Measurements from ENCODE around the gene KIRREL1. TPM values are rescaled to one million over a fixed set of nuclear protein-coding genes. Genes with fewer than 3 reads are reported as not detected.
"Not testable (repeated sequence)": the region's sequence is repeated elsewhere in the genome, so short reads cannot be mapped to it uniquely, and the experiment has no call there.

Gene KIRREL1
- total RNA-seq, 4 donors from 2014 or later: 37.4 to 77.1 (median 54.6) TPM

DNA sequence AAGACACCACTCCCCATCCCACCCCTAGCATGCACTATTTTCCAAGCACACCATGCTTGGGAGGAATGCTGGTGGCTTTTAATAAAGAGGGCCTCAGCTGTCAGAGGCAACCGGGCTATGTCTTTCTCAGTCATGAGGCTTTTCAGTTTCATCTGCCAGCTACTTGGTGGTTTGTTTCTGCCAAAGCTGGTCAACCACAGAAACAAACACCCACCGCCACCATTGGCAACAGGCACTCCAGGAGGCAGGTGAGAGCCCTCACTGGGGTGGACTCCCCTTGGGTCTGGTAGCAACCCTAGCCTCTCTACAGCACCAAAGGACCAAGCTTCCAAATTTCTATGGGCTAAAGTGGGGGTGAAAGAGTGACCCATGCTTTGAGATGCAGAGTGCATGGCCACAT, 133.0 kb downstream of the KIRREL1 start:
- H3K4me1 ChIP-seq: no peaks in the 10 kb centered on the region
- H3K4me3 ChIP-seq: no peak overlapping the region
- no peak overlapping the region for H3K27ac ChIP-seq (replicated peaks in 1 of 4)
- no peak for DNase-seq (ENCODE audit: extremely low spot score)
- intact Hi-C loops (cut with DNase I): loop anchor here (5.0 kb wide), 1 partner anchor 544 kb away; no protein-coding TSS in a partner anchor
- WGBS: 17% methylated on average over 1 of the region's 2 CpGs
- H3K36me3 ChIP-seq: no peaks in the 10 kb centered on the region
- H3K27me3 ChIP-seq: peaks cover 0 to 7% (median 0%) of the 10 kb centered on the region in 4 donors
- H3K9me3 ChIP-seq: no peaks in the 10 kb centered on the region
- TF ChIP-seq, protein P1, sequence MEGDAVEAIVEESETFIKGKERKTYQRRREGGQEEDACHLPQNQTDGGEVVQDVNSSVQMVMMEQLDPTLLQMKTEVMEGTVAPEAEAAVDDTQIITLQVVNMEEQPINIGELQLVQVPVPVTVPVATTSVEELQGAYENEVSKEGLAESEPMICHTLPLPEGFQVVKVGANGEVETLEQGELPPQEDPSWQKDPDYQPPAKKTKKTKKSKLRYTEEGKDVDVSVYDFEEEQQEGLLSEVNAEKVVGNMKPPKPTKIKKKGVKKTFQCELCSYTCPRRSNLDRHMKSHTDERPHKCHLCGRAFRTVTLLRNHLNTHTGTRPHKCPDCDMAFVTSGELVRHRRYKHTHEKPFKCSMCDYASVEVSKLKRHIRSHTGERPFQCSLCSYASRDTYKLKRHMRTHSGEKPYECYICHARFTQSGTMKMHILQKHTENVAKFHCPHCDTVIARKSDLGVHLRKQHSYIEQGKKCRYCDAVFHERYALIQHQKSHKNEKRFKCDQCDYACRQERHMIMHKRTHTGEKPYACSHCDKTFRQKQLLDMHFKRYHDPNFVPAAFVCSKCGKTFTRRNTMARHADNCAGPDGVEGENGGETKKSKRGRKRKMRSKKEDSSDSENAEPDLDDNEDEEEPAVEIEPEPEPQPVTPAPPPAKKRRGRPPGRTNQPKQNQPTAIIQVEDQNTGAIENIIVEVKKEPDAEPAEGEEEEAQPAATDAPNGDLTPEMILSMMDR (IDR thresholded peaks at IDR 0.05): no peak
- no peak for TF ChIP-seq POLR2AphosphoS5 (IDR thresholded peaks at IDR 0.05)

DNA sequence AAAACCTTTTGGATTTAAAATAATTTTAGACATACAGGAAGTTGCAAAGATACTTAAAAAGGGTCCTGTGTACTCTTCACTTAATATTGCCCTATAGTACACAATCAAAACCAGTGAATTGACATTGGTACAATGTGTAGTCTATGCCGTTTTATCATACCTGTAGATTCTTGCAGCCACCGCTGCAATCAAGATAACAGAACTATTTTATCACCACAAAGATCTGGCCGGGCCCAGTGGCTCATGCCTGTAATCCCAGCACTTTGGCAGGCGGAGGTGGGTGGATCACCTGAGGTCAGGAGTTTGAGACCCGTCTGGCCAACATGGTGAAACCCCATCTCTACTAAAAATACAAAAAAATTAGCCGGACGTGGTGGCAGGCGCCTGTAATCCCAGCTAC, 135.1 kb downstream of the KIRREL1 start:
- H3K4me1 ChIP-seq; H3K27me3 ChIP-seq; H3K4me3 ChIP-seq; H3K9me3 ChIP-seq; DNase-seq (ENCODE audit: extremely low spot score); H3K27ac ChIP-seq (replicated peaks in 1 of 4); H3K36me3 ChIP-seq: not testable (repeated sequence)
- WGBS: 90% methylated on average over 8 of the region's 8 CpGs
- intact Hi-C loops (cut with DNase I): loop anchor here (5.0 kb wide), 1 partner anchor 546 kb away; no protein-coding TSS in a partner anchor

DNA sequence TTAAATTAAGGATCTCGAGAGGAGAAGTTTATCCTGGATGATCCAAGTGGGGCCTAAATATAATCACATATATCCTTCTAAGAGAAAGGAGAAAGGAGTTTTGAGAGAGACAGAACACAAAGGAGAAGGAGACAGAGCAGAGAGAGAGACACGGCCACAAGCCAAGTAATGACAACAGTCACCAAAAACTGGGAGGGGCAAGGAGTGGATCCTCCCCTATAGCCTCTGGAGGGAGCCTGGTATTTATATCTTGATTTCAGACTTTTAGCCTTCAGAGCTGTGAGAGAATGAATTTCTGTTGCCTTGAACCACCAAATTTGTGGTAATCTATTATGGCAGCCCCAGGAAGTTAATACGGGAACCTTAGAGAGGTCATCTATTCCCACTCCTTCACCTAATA, 137.8 kb downstream of the KIRREL1 start:
- H3K27me3 ChIP-seq: no peaks in the 10 kb centered on the region
- H3K27ac ChIP-seq (replicated peaks in 1 of 4): no peak overlapping the region
- H3K4me1 ChIP-seq: no peaks in the 10 kb centered on the region
- 79% methylated on average over 3 of the region's 3 CpGs for WGBS
- intact Hi-C loops (cut with DNase I): no loop called here
- H3K4me3 ChIP-seq: no peak overlapping the region
- no peak for DNase-seq (ENCODE audit: extremely low spot score)
- no peaks in the 10 kb centered on the region for H3K9me3 ChIP-seq
- no peaks in the 10 kb centered on the region for H3K36me3 ChIP-seq
- no peak for TF ChIP-seq POLR2AphosphoS5 (IDR thresholded peaks at IDR 0.05)
- TF ChIP-seq POLR2A (IDR thresholded peaks at IDR 0.05; ENCODE audit: low read depth): no peak
- no peak for TF ChIP-seq EP300 (IDR thresholded peaks at IDR 0.05)
- TF ChIP-seq, protein P1 (IDR thresholded peaks at IDR 0.05): no peak

DNA sequence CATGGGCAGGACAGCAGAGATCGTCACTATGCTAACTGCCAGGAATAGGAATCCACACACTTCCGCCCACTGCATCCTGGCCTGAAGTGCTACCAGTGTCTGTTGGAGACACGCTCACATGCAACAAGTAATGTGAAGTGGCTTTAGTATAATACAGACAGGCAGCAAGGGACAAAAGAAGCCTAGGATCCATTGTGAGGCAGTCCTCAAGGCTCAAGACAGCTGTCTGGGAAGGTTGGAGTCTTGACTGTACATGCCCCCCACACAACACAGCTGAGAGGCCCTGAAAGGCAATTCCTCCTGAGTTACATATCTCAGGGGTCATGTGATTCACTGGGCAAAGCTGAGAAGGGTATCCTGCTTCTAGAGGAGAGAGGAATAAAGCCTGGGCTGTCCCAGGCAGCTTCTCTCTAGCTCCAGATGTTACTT, 147.3 kb downstream of the KIRREL1 start:
- TF ChIP-seq POLR2A (IDR thresholded peaks at IDR 0.05; ENCODE audit: low read depth) (no peak), POLR2AphosphoS5 (IDR thresholded peaks at IDR 0.05) (no peak), EP300 (IDR thresholded peaks at IDR 0.05) (no peak)
- TF ChIP-seq, protein P1 (IDR thresholded peaks at IDR 0.05): no peak
- H3K27me3 ChIP-seq: no peaks in the 10 kb centered on the region
- intact Hi-C loops (cut with DNase I): no loop called here
- 78% methylated on average over 3 of the region's 3 CpGs for WGBS
- DNase-seq (ENCODE audit: extremely low spot score): no peak
- peaks cover 10 to 13% (median 11%) of the 10 kb centered on the region in 4 donors for H3K4me1 ChIP-seq
- no peak overlapping the region for H3K27ac ChIP-seq (replicated peaks in 1 of 4)
- H3K4me3 ChIP-seq: no peak overlapping the region
- no peaks in the 10 kb centered on the region for H3K9me3 ChIP-seq
- no peaks in the 10 kb centered on the region for H3K36me3 ChIP-seq

DNA sequence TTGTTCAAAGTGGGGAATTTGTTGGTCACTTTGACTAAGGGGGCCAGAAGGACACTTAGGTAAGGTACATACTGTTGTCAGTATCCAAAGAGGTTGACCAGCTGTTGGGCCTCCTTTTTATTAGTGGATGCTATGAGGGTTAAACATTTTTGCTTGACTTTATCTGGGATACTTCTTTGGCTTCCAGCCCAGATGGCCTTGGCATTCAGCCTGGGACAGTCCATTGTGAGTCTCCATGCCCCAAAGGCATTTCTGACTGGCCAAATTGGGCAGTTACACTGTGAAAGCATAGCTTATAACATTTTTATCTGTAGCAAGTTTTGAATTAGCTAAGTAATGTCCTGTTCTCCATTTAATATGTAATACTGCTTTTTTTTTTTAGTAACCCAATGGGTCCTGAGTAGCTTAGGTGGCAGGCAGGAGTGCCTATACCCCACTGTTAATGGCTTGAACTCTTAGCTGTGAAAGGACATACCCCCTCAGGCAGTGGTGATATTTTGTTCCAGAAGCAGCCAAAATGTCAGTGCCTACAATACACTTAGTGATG, 151.8 kb downstream of the KIRREL1 start:
- peaks cover 27 to 39% (median 32%) of the 10 kb centered on the region in 4 donors for H3K4me1 ChIP-seq
- TF ChIP-seq, protein P1 (IDR thresholded peaks at IDR 0.05): no peak
- TF ChIP-seq EP300 (IDR thresholded peaks at IDR 0.05) (no peak), POLR2A (IDR thresholded peaks at IDR 0.05; ENCODE audit: low read depth) (no peak), POLR2AphosphoS5 (IDR thresholded peaks at IDR 0.05) (no peak)
- H3K27me3 ChIP-seq: no peaks in the 10 kb centered on the region
- H3K36me3 ChIP-seq: no peaks in the 10 kb centered on the region
- no peaks in the 10 kb centered on the region for H3K9me3 ChIP-seq
- no peak overlapping the region for H3K4me3 ChIP-seq
- H3K27ac ChIP-seq (replicated peaks in 1 of 4): peak overlapping the region; percentile 39 to 62 (median 58)
- no peak for DNase-seq (ENCODE audit: extremely low spot score)
- intact Hi-C loops (cut with DNase I): no loop called here

Data from esophagus muscularis mucosa (tissue), 4 donors.